Measurements from ENCODE around the gene ART5.

DNA sequence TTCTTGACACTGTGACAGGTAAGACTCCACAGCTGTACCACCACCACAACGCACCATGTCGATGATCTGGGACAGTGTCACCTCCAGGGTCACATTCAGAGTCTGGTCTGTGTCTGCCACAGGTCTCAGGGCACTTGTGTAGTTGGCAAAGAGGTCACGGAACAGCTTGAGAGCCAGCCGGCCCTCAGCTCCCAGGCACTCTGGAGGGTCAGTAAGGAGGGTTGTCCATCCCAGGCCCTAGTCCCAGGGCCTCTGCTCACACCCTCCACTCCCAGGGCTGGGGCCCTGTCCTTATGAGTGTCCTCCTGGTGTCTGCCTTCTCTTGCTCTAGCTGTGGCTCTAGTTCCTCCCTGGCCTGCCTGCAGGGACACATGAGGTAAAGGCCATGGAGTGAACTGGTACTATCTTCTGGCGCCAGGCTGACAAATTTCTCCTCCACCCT lies 28.0 kb upstream of the ART5 start:
- TF ChIP-seq, protein P1, sequence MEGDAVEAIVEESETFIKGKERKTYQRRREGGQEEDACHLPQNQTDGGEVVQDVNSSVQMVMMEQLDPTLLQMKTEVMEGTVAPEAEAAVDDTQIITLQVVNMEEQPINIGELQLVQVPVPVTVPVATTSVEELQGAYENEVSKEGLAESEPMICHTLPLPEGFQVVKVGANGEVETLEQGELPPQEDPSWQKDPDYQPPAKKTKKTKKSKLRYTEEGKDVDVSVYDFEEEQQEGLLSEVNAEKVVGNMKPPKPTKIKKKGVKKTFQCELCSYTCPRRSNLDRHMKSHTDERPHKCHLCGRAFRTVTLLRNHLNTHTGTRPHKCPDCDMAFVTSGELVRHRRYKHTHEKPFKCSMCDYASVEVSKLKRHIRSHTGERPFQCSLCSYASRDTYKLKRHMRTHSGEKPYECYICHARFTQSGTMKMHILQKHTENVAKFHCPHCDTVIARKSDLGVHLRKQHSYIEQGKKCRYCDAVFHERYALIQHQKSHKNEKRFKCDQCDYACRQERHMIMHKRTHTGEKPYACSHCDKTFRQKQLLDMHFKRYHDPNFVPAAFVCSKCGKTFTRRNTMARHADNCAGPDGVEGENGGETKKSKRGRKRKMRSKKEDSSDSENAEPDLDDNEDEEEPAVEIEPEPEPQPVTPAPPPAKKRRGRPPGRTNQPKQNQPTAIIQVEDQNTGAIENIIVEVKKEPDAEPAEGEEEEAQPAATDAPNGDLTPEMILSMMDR (IDR thresholded peaks at IDR 0.05; ENCODE audit: poor library complexity) = no peak
- TF ChIP-seq EZH2phosphoT487 (IDR thresholded peaks at IDR 0.05; ENCODE audit: low read depth, severe bottlenecking, unreplicated experiment) (no peak), EZH2 (IDR thresholded peaks at IDR 0.05; ENCODE audit: borderline replicate concordance) (no peak)
